Tibial nerve (tissue), 3 donors: ENCODE measurements around the gene ASTN2.

Experiments used
- CTCF ChIP-seq, 5 experiments: fragments of 200-600 bp in 3 of 5; fragments of 450-650 bp in 2 of 5; sonication (generic) in 3 of 5; IDR thresholded peaks; one replicate each; pipeline ENCODE4 v1.5.1; 2016 to 2019; ENCODE audit warnings: antibody characterized with exemption in 5 of 5, mild to moderate bottlenecking in 3 of 5, moderate library complexity in 2 of 5
- POLR2A ChIP-seq, 2 donors: fragments of 450-650 bp; IDR thresholded peaks; one replicate each; pipeline ENCODE4 v1.6.1; 2017; ENCODE audit warnings: antibody characterized with exemption in 2 of 2, mild to moderate bottlenecking in 2 of 2, moderate library complexity in 2 of 2

- TF ChIP-seq POLR2A (IDR thresholded peaks at IDR 0.05), result no peak
- no peak for TF ChIP-seq CTCF (IDR thresholded peaks at IDR 0.05)
Measured at GRCh38 chr9:117101008-117101407, 313.8 kb downstream of the ASTN2 start.
